ENCODE data around the gene NNT.

GRCh38 chr5:43699910-43700309 lies 96.9 kb downstream of the NNT start:
- TF ChIP-seq, protein P1, sequence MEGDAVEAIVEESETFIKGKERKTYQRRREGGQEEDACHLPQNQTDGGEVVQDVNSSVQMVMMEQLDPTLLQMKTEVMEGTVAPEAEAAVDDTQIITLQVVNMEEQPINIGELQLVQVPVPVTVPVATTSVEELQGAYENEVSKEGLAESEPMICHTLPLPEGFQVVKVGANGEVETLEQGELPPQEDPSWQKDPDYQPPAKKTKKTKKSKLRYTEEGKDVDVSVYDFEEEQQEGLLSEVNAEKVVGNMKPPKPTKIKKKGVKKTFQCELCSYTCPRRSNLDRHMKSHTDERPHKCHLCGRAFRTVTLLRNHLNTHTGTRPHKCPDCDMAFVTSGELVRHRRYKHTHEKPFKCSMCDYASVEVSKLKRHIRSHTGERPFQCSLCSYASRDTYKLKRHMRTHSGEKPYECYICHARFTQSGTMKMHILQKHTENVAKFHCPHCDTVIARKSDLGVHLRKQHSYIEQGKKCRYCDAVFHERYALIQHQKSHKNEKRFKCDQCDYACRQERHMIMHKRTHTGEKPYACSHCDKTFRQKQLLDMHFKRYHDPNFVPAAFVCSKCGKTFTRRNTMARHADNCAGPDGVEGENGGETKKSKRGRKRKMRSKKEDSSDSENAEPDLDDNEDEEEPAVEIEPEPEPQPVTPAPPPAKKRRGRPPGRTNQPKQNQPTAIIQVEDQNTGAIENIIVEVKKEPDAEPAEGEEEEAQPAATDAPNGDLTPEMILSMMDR (IDR thresholded peaks at IDR 0.05), result no peak
- TF ChIP-seq ZFX (IDR thresholded peaks at IDR 0.05; ENCODE audit: borderline replicate concordance), result no peak

All from 22Rv1 (cell line).